ENCODE data around the gene GCLC. TPM values are rescaled to one million over a fixed set of nuclear protein-coding genes. Genes with fewer than 3 reads are reported as not detected.

The GCLC gene
- polyA plus RNA-seq, 1 donor from 2014 or later, result 10.4 TPM

DNA sequence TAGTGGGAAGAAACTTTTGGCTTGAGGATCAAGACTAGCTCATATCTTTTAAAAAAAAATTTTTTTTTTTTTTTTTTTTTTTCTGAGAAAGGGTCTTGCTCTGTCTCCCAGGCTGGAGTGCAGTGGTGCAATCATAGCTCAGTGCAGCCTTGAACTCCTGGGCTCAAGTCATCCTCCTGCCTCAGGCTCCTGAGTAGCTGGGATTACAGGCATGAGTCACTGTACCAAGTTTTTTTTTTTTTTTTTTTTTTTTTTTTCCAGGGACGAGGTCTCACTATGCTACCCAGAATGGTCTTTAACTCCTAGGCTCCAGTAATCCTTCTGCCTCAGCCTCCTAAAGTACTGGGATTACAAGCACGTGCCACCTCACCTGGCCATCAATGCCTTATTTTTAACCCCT lies 27.9 kb downstream of the GCLC start:
- Histone ChIP-seq H3K9ac (ENCODE audit: low read length) (no peak overlapping the region), H3F3A (ENCODE audit: insufficient read depth, low read length, poor library complexity, severe bottlenecking) (no peaks in the 10 kb centered on the region), H3K4me2 (ENCODE audit: low read length) (no peak overlapping the region), H3K9me3 (ENCODE audit: low read length) (no peaks in the 10 kb centered on the region), H4K20me1 (ENCODE audit: insufficient read depth) (no peaks in the 10 kb centered on the region), H3K4me3 (ENCODE audit: low read length) (no peak overlapping the region), H3K36me3 (ENCODE audit: insufficient read depth, low read length) (no peaks in the 10 kb centered on the region), H3K27me3 (ENCODE audit: insufficient read depth, low read depth, low read length) (no peaks in the 10 kb centered on the region), H3K9me2 (ENCODE audit: insufficient read depth, low read length) (no peaks in the 10 kb centered on the region), H2AFZ (ENCODE audit: low read depth, low read length) (no peak overlapping the region), H3K27ac (ENCODE audit: low read length) (no peak overlapping the region), H3K79me2 (replicated peaks; ENCODE audit: insufficient read depth, low read length) (no peaks in the 10 kb centered on the region)
- no peak for TF ChIP-seq EP300 (conservative IDR thresholded peaks at IDR 0.05; ENCODE audit: poor library complexity, severe bottlenecking)
- no peak for TF ChIP-seq POLR2AphosphoS5 (IDR thresholded peaks at IDR 0.05)
- no peak for TF ChIP-seq CTCF (IDR thresholded peaks at IDR 0.05; ENCODE audit: poor library complexity, severe bottlenecking)

DNA sequence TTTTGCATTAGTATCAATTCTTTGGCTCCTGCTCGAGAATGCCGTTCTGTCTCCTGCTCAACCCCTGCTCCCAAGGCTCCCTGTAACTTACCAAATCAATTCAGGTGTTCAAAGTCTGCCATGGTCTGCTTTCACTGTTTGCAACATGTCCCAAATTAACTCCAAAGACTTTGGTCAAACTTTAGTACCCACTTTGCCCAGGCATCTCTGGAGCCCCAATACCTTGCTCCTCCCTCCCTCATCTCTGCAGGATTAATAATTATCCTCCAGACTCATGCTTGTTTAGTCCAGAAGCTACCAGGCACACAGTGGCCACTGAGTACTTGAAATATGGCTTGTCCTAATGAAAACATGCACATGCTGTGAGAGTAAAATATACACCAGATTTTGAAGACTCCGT lies 30.2 kb downstream of the GCLC start:
- TF ChIP-seq SMC3 (conservative IDR thresholded peaks at IDR 0.05; ENCODE audit: poor library complexity) (no peak), EZH2 (IDR thresholded peaks at IDR 0.05; ENCODE audit: borderline replicate concordance, insufficient read depth, low read length, poor library complexity, severe bottlenecking) (no peak), TAF1 (IDR thresholded peaks at IDR 0.05; ENCODE audit: low read depth) (no peak), POLR2AphosphoS5 (IDR thresholded peaks at IDR 0.05) (no peak), CTCF (IDR thresholded peaks at IDR 0.05; ENCODE audit: poor library complexity, severe bottlenecking) (no peak), RAD21 (conservative IDR thresholded peaks at IDR 0.05) (no peak), EP300 (conservative IDR thresholded peaks at IDR 0.05; ENCODE audit: poor library complexity, severe bottlenecking) (no peak), MXI1 (conservative IDR thresholded peaks at IDR 0.05; ENCODE audit: poor library complexity, severe bottlenecking) (no peak)
- TF ChIP-seq, protein P1, sequence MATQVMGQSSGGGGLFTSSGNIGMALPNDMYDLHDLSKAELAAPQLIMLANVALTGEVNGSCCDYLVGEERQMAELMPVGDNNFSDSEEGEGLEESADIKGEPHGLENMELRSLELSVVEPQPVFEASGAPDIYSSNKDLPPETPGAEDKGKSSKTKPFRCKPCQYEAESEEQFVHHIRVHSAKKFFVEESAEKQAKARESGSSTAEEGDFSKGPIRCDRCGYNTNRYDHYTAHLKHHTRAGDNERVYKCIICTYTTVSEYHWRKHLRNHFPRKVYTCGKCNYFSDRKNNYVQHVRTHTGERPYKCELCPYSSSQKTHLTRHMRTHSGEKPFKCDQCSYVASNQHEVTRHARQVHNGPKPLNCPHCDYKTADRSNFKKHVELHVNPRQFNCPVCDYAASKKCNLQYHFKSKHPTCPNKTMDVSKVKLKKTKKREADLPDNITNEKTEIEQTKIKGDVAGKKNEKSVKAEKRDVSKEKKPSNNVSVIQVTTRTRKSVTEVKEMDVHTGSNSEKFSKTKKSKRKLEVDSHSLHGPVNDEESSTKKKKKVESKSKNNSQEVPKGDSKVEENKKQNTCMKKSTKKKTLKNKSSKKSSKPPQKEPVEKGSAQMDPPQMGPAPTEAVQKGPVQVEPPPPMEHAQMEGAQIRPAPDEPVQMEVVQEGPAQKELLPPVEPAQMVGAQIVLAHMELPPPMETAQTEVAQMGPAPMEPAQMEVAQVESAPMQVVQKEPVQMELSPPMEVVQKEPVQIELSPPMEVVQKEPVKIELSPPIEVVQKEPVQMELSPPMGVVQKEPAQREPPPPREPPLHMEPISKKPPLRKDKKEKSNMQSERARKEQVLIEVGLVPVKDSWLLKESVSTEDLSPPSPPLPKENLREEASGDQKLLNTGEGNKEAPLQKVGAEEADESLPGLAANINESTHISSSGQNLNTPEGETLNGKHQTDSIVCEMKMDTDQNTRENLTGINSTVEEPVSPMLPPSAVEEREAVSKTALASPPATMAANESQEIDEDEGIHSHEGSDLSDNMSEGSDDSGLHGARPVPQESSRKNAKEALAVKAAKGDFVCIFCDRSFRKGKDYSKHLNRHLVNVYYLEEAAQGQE (IDR thresholded peaks at IDR 0.05; ENCODE audit: borderline replicate concordance), result no peak
- Histone ChIP-seq H2AFZ (ENCODE audit: low read depth, low read length) (no peak overlapping the region), H3K9me3 (ENCODE audit: low read length) (no peaks in the 10 kb centered on the region), H3K9me2 (ENCODE audit: insufficient read depth, low read length) (no peaks in the 10 kb centered on the region), H3K79me2 (replicated peaks; ENCODE audit: insufficient read depth, low read length) (no peaks in the 10 kb centered on the region), H3K27ac (ENCODE audit: low read length) (no peak overlapping the region), H3K27me3 (ENCODE audit: insufficient read depth, low read depth, low read length) (no peaks in the 10 kb centered on the region), H3K36me3 (ENCODE audit: insufficient read depth, low read length) (no peaks in the 10 kb centered on the region), H3K9ac (ENCODE audit: low read length) (no peak overlapping the region), H4K20me1 (ENCODE audit: insufficient read depth) (no peaks in the 10 kb centered on the region), H3F3A (ENCODE audit: insufficient read depth, low read length, poor library complexity, severe bottlenecking) (no peaks in the 10 kb centered on the region), H3K4me3 (ENCODE audit: low read length) (no peak overlapping the region), H3K4me2 (ENCODE audit: low read length) (no peak overlapping the region)

Data from neural cell (in vitro differentiated cells).